ENCODE measurements around the gene ANKAR. TPM values are rescaled to one million over a fixed set of nuclear protein-coding genes. Genes with fewer than 3 reads are reported as not detected.

The ANKAR gene
- total and polyA plus RNA-seq, 2 of the 8 experiments (the other 6 are each of a cell fraction or from before 2014, with no cell fraction given): 0.56 to 1.7 TPM

- TF ChIP-seq HDAC6 (IDR thresholded peaks at IDR 0.05; ENCODE audit: low read depth, low read length) (no peak), USF2 (IDR thresholded peaks at IDR 0.05; ENCODE audit: low read length) (no peak)
Measured at GRCh38 chr2:189683348-189683747, 8.9 kb downstream of the ANKAR start (continued).
